Fibroblast of peridontal ligament (primary cell): Measurements from ENCODE around the gene HNRNPCL2.
"Not testable (repeated sequence)": the region's sequence is repeated elsewhere in the genome, so short reads cannot be mapped to it uniquely, and the experiment has no call there.

Source experiments
- DNase-seq: peaks from one replicate; pipeline ENCODE4 v3.0.0-alpha.2; 2010; ENCODE audit errors: extremely low read depth

HNRNPCL2 gene

GRCh38 chr1:13116754-13117153 lies at the start of gene HNRNPCL2:
Gene HNRNPCL2, minus strand, starts transcription at chr1:13116854. Its CDS starts 454 bp downstream, at chr1:13116400.
- not testable (repeated sequence) for DNase-seq

- DNase-seq = not testable (repeated sequence)
Observed at GRCh38 chr1:13165531-13165930, 48.9 kb upstream of the HNRNPCL2 start, which contains the start of gene HNRNPCL4. Gene HNRNPCL4, minus strand, starts transcription at chr1:13165631. Its CDS starts 164 bp downstream, at chr1:13165467.

GRCh38 chr1:13155909-13156308 lies 39.3 kb upstream of the HNRNPCL2 start, which contains the start of gene PRAMEF26:
Gene PRAMEF26, minus strand, starts transcription at chr1:13156009. Its CDS starts 2,914 bp downstream, at chr1:13153095.
- not testable (repeated sequence) for DNase-seq

GRCh38 chr1:13070474-13070873 lies 46.2 kb downstream of the HNRNPCL2 start, which contains the start of gene PRAMEF25:
Gene PRAMEF25, plus strand, starts transcription at chr1:13070774. Its CDS starts 2,920 bp downstream, at chr1:13073694.
- not testable (repeated sequence) for DNase-seq
